IMR-90 (cell line): ENCODE measurements around the gene POLRMT. TPM values are rescaled to one million over a fixed set of nuclear protein-coding genes. Genes with fewer than 3 reads are reported as not detected.

Experiments
- ATAC-seq: fragments of 200-7000 bp; cut with Tn5 transposase; 2 replicates; pipeline ENCODE4 v1.9.1; 2020; ENCODE audit warnings: low read depth, mild to moderate bottlenecking, moderate library complexity
- BruUV-seq: library from RNA; stranded (reverse); fragments of 400-500 nt; replicated peaks from 2 replicates; lab custom pipeline; 2021; lab: Mats Ljungman, UMichigan
- CTCF ChIA-PET: fragments of 300-600 bp; formaldehyde crosslinking; extraction: SDS; loops from one replicate; lab custom pipeline; 2021; ENCODE audit warnings: antibody characterized with exemption; lab: Yijun Ruan, JAX
- POLR2A ChIA-PET: fragments of 300-600 bp; sonication (Branson Sonifier 250); formaldehyde crosslinking; loops from one replicate; lab custom pipeline; 2022; ENCODE audit warnings: antibody characterized with exemption; ENCODE audit not compliant: unreplicated experiment; lab: Charles Lee
- DNase-seq: peaks from one replicate; pipeline ENCODE4 v3.0.0; 2013
- H2AFZ ChIP-seq: replicated peaks from 2 replicates; pipeline ENCODE3; 2013; ENCODE audit warnings: low read length, mild to moderate bottlenecking; ENCODE audit not compliant: poor library complexity
- H2AK5ac ChIP-seq: 2 replicates; pipeline ENCODE4 v1.6.1; 2013; ENCODE audit warnings: low read depth, low read length, inconsistent platforms
- H2AK9ac ChIP-seq: replicated peaks from 2 replicates; pipeline ENCODE3; 2013; ENCODE audit warnings: mild to moderate bottlenecking, low read depth, low read length, moderate library complexity; ENCODE audit not compliant: poor library complexity
- H2BK120ac ChIP-seq: 2 replicates; pipeline ENCODE4 v1.6.1; 2013; ENCODE audit warnings: low read depth, low read length, inconsistent platforms
- H2BK15ac ChIP-seq: 3 replicates; pipeline ENCODE4 v1.6.1; 2013; ENCODE audit warnings: low read depth, low read length, inconsistent platforms
- H2BK20ac ChIP-seq: 2 replicates; pipeline ENCODE4 v1.6.1; 2013; ENCODE audit warnings: low read depth, mild to moderate bottlenecking, inconsistent platforms, low read length, moderate library complexity
- H2BK5ac ChIP-seq: 2 replicates; pipeline ENCODE4 v1.6.1; 2013; ENCODE audit warnings: mild to moderate bottlenecking, low read depth, low read length, inconsistent platforms; ENCODE audit not compliant: poor library complexity, severe bottlenecking
- H3K14ac ChIP-seq: replicated peaks from 2 replicates; pipeline ENCODE4 v1.6.1; 2013; ENCODE audit warnings: low read depth, low read length, inconsistent platforms
- H3K18ac ChIP-seq: 2 replicates; pipeline ENCODE4 v1.6.1; 2013; ENCODE audit warnings: low read depth, low read length, control low read depth
- H3K23ac ChIP-seq: 2 replicates; pipeline ENCODE4 v1.6.1; 2013; ENCODE audit warnings: low read depth, low read length, inconsistent platforms
- H3K27ac ChIP-seq: 2 replicates; pipeline ENCODE4 v1.5.1; 2013; ENCODE audit warnings: mild to moderate bottlenecking, control low read depth, low read length; ENCODE audit not compliant: insufficient read depth
- H3K27me3 ChIP-seq: 2 replicates; pipeline ENCODE4 v1.6.1; 2013; ENCODE audit warnings: low read length; ENCODE audit not compliant: control insufficient read depth, insufficient read depth
- H3K36me3 ChIP-seq: 2 replicates; pipeline ENCODE4 v1.6.1; 2013; ENCODE audit warnings: low read length, mixed read lengths; ENCODE audit not compliant: control insufficient read depth, insufficient read depth
- H3K4ac ChIP-seq: 2 replicates; pipeline ENCODE4 v1.6.1; 2013; ENCODE audit warnings: low read depth, low read length, inconsistent platforms
- H3K4me1 ChIP-seq: 2 replicates; pipeline ENCODE4 v1.6.1; 2013; ENCODE audit warnings: low read length, mixed read lengths; ENCODE audit not compliant: control insufficient read depth, insufficient read depth
- H3K4me2 ChIP-seq: 2 replicates; pipeline ENCODE4 v1.6.1; 2013; ENCODE audit warnings: low read depth, mild to moderate bottlenecking, control low read depth, low read length, moderate library complexity
- H3K4me3 ChIP-seq: 2 replicates; pipeline ENCODE4 v1.5.1; 2013; ENCODE audit warnings: low read depth, mild to moderate bottlenecking, control low read depth, low read length, moderate library complexity; ENCODE audit not compliant: insufficient read depth
- H3K56ac ChIP-seq: 2 replicates; pipeline ENCODE4 v1.6.1; 2013; ENCODE audit warnings: low read length, inconsistent platforms; ENCODE audit not compliant: insufficient read depth; ENCODE audit errors: extremely low read depth
- H3K79me1 ChIP-seq, 2 experiments: 2 replicates each; pipeline ENCODE4 v1.6.1; 2013; ENCODE audit warnings: low read length in 2 of 2, inconsistent platforms in 1 of 2, low read depth in 1 of 2
- H3K9ac ChIP-seq: 2 replicates; pipeline ENCODE4 v1.6.1; 2013; ENCODE audit warnings: low read depth, low read length, control low read depth
- H3K9me1 ChIP-seq: 2 replicates; pipeline ENCODE4 v1.6.1; 2013; ENCODE audit warnings: low read length, inconsistent platforms; ENCODE audit not compliant: insufficient read depth
- H3K9me3 ChIP-seq: 2 replicates; pipeline ENCODE4 v1.6.1; 2013; ENCODE audit warnings: low read length; ENCODE audit not compliant: control insufficient read depth, insufficient read depth
- H4K20me1 ChIP-seq: 2 replicates; pipeline ENCODE4 v1.6.1; 2013; ENCODE audit warnings: low read length, inconsistent platforms; ENCODE audit not compliant: insufficient read depth
- H4K5ac ChIP-seq: 2 replicates; pipeline ENCODE4 v1.6.1; 2013; ENCODE audit warnings: mild to moderate bottlenecking, low read depth, low read length, control low read depth
- H4K8ac ChIP-seq, 2 experiments: 2 replicates each; pipeline ENCODE4 v1.6.1; 2013; ENCODE audit warnings: low read depth in 2 of 2, low read length in 2 of 2, control low read depth in 1 of 2, inconsistent platforms in 1 of 2
- H4K91ac ChIP-seq: 2 replicates; pipeline ENCODE4 v1.6.1; 2013; ENCODE audit warnings: low read depth, low read length, inconsistent platforms; ENCODE audit not compliant: insufficient read depth
- BHLHE40 ChIP-seq: fragments of 150-350 bp; IDR thresholded peaks from 2 replicates; pipeline ENCODE4 v1.6.1; 2016; ENCODE audit warnings: mild to moderate bottlenecking, low read depth, low read length
- CEBPB ChIP-seq: IDR thresholded peaks from 2 replicates; pipeline ENCODE4 v1.6.1; 2012; ENCODE audit warnings: low read depth, low read length, improper control_type of control experiment
- CHD1 ChIP-seq: IDR thresholded peaks from 2 replicates; pipeline ENCODE4 v1.6.1; 2012; ENCODE audit warnings: low read depth, low read length, improper control_type of control experiment
- MAZ ChIP-seq: IDR thresholded peaks from 2 replicates; pipeline ENCODE4 v1.6.1; 2012; ENCODE audit warnings: low read depth, mild to moderate bottlenecking, low read length, improper control_type of control experiment, moderate library complexity, borderline replicate concordance
- MXI1 ChIP-seq: IDR thresholded peaks from 2 replicates; pipeline ENCODE4 v1.6.1; 2012; ENCODE audit warnings: low read depth, mild to moderate bottlenecking, low read length, moderate library complexity, borderline replicate concordance
- NFE2L2 ChIP-seq: fragments of 150-350 bp; IDR thresholded peaks from 2 replicates; pipeline ENCODE4 v1.6.1; 2016; ENCODE audit warnings: low read depth, mild to moderate bottlenecking, low read length
- POLR2A ChIP-seq: IDR thresholded peaks from 2 replicates; pipeline ENCODE4 v1.6.1; 2012; ENCODE audit warnings: mild to moderate bottlenecking, low read depth, low read length
- SMC3 ChIP-seq: fragments of 150-350 bp; IDR thresholded peaks from 2 replicates; pipeline ENCODE4 v1.6.1; 2016; ENCODE audit warnings: low read depth, mild to moderate bottlenecking, antibody characterized with exemption, low read length, moderate library complexity
- WGBS, 2 experiments: methylation state at CpG; one replicate each; pipeline versions ENCODE4 v1.1.5 to v1.1.7; 2013; ENCODE audit warnings: missing lambda C conversion rate in 2 of 2; ENCODE audit not compliant: insufficient read length in 1 of 2; ENCODE audit errors: extremely low coverage in 2 of 2; 5-methylcytosine and 5-hydroxymethylcytosine counted together
- dilution Hi-C: fragments of 300-500 bp; cut with HindIII; formaldehyde crosslinking; loops from one replicate; pipeline ENCODE4 v1.14.3; 2018; ENCODE audit warnings: low sequenced_read_pairs; ENCODE audit not compliant: unreplicated experiment
- in situ Hi-C: fragments of 300-500 bp; cut with MboI; formaldehyde crosslinking; loops from 3 replicates; pipeline ENCODE4 v1.14.3; 2019; ENCODE audit warnings: low sequenced_read_pairs, inconsistent platforms, mixed read lengths
- intact Hi-C: fragments of 100-400 bp; cut with micrococcal nuclease; formaldehyde crosslinking; loops from 2 replicates; pipeline ENCODE4 v1.10.0; 2022
- polyA plus RNA-seq, 3 experiments: library from polyadenylated mRNA; depleted of rRNA; stranded (reverse); fragments of >200 nt; gene quantifications; 2 replicates each; pipeline ENCODE4 v1.2.3, GENCODE V29; 2012; ENCODE audit warnings: low replicate concordance in 1 of 3
- total RNA-seq: library from RNA; depleted of rRNA; stranded (reverse); fragments of >200 nt; gene quantifications from 2 replicates; pipeline ENCODE4 v1.2.3, GENCODE V29; 2012
- TF ChIP-seq, protein P1 (sequence below): conservative IDR thresholded peaks from 2 replicates; pipeline ENCODE4 v1.5.1; 2012; ENCODE audit warnings: mild to moderate bottlenecking, low read depth, low read length, improper control_type of control experiment
- TF ChIP-seq, protein P2 (sequence below): fragments of 150-350 bp; IDR thresholded peaks from 2 replicates; pipeline ENCODE4 v1.6.1; 2016; ENCODE audit warnings: low read depth, mild to moderate bottlenecking, low read length, moderate library complexity, borderline replicate concordance
- TF ChIP-seq, protein P3 (sequence below): fragments of 150-350 bp; IDR thresholded peaks from 2 replicates; pipeline ENCODE4 v1.6.1; 2017; ENCODE audit warnings: mild to moderate bottlenecking, antibody characterized with exemption, low read length, low read depth

Gene POLRMT
- total and polyA plus RNA-seq, 2 of the 4 experiments (the other 2 are of a cell fraction): 9.9 to 29.6 TPM

DNA sequence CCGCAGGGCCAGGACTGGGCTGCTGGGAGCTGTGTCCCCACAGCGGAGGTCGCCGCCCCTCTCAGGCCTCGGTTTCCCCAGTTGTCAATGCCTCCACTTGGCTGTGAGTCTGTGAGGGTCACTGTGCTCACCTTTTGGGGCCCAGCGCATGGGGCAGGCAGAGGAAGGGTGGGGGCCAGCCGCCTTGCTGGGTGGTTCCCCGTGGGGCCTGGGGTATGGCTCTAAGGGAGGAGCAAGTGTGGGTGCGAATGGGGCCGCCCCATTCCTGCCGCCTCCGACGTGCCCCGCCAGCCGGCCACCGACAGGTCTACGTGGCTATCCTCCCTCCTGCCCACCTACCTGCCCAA is 5.5 kb upstream of the POLRMT start:
- in situ Hi-C loops: no loop called here
- Histone ChIP-seq H2AFZ (peak overlapping the region; percentile 80), H3K9ac (no peak overlapping the region), H3K9me1 (no peaks in the 10 kb centered on the region), H4K8ac (no peak overlapping the region), H3K27me3 (no peaks in the 10 kb centered on the region), H3K79me1 (peaks cover 0 to 7% of the 10 kb centered on the region in 2 experiments; a peak in 3 of 4 replicates), H2BK15ac (no peak overlapping the region), H4K91ac (no peak overlapping the region; the same call in 1 of the 2 replicates), H3K27ac (no peak overlapping the region), H3K4me1 (peaks cover 7% of the 10 kb centered on the region), H3K36me3 (peaks cover under 1% of the 10 kb centered on the region; the same call in 1 of the 2 replicates), H3K14ac (no peak overlapping the region), H2AK9ac (peak overlapping the region; percentile 60), H3K4me3 (0 out of 2 replicates have a peak overlapping the region, but pooled peaks have one; percentile 32), H2AK5ac (no peak overlapping the region; the same call in none of the 2 replicates), H2BK5ac (no peak overlapping the region), H3K23ac (no peak overlapping the region), H3K18ac (no peak overlapping the region), H2BK20ac (no peak overlapping the region), H3K4ac (no peak overlapping the region), H3K9me3 (no peaks in the 10 kb centered on the region), H3K56ac (no peak overlapping the region), H4K5ac (no peak overlapping the region), H3K4me2 (peak overlapping the region; percentile 92; the same call in 1 of the 2 replicates), H2BK120ac (no peak overlapping the region), H4K20me1 (no peaks in the 10 kb centered on the region)
- DNase-seq: no peak
- POLR2A ChIA-PET: no interaction called here
- BruUV-seq: no TSS peak
- dilution Hi-C loops: no loop called here
- no peak for ATAC-seq
- WGBS, 2 experiments: 57% methylated on average over 2 of the region's 17 CpGs; no CpG with 5 or more reads in 1 of the 2 experiments
- CTCF ChIA-PET: no interaction called here
- TF ChIP-seq NFE2L2 (no peak), MXI1 (no peak), CEBPB (no peak), POLR2A (no peak), MAZ (no peak), CHD1 (no peak), SMC3 (no peak), BHLHE40 (no peak)
- TF ChIP-seq, protein P1, sequence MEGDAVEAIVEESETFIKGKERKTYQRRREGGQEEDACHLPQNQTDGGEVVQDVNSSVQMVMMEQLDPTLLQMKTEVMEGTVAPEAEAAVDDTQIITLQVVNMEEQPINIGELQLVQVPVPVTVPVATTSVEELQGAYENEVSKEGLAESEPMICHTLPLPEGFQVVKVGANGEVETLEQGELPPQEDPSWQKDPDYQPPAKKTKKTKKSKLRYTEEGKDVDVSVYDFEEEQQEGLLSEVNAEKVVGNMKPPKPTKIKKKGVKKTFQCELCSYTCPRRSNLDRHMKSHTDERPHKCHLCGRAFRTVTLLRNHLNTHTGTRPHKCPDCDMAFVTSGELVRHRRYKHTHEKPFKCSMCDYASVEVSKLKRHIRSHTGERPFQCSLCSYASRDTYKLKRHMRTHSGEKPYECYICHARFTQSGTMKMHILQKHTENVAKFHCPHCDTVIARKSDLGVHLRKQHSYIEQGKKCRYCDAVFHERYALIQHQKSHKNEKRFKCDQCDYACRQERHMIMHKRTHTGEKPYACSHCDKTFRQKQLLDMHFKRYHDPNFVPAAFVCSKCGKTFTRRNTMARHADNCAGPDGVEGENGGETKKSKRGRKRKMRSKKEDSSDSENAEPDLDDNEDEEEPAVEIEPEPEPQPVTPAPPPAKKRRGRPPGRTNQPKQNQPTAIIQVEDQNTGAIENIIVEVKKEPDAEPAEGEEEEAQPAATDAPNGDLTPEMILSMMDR: no peak
- TF ChIP-seq, protein P2, sequence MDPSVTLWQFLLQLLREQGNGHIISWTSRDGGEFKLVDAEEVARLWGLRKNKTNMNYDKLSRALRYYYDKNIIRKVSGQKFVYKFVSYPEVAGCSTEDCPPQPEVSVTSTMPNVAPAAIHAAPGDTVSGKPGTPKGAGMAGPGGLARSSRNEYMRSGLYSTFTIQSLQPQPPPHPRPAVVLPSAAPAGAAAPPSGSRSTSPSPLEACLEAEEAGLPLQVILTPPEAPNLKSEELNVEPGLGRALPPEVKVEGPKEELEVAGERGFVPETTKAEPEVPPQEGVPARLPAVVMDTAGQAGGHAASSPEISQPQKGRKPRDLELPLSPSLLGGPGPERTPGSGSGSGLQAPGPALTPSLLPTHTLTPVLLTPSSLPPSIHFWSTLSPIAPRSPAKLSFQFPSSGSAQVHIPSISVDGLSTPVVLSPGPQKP: no peak
- TF ChIP-seq, protein P3, sequence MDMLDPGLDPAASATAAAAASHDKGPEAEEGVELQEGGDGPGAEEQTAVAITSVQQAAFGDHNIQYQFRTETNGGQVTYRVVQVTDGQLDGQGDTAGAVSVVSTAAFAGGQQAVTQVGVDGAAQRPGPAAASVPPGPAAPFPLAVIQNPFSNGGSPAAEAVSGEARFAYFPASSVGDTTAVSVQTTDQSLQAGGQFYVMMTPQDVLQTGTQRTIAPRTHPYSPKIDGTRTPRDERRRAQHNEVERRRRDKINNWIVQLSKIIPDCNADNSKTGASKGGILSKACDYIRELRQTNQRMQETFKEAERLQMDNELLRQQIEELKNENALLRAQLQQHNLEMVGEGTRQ: no peak
- intact Hi-C loops: no loop called here
